Measurements from ENCODE around the gene GRID1.
"Not testable (repeated sequence)": the region's sequence is repeated elsewhere in the genome, so short reads cannot be mapped to it uniquely, and the experiment has no call there.

GRID1 gene

GRCh38 chr10:85778074-85778473 is 588.5 kb downstream of the GRID1 start:
- no peak for DNase-seq

- no peak for DNase-seq
Measured at GRCh38 chr10:85767891-85768290, 598.7 kb downstream of the GRID1 start.

GRCh38 chr10:85764108-85764507 is 602.5 kb downstream of the GRID1 start:
- no peak for DNase-seq

- no peak for DNase-seq
Measured at GRCh38 chr10:85761906-85762445, 604.6 kb downstream of the GRID1 start.

DNA sequence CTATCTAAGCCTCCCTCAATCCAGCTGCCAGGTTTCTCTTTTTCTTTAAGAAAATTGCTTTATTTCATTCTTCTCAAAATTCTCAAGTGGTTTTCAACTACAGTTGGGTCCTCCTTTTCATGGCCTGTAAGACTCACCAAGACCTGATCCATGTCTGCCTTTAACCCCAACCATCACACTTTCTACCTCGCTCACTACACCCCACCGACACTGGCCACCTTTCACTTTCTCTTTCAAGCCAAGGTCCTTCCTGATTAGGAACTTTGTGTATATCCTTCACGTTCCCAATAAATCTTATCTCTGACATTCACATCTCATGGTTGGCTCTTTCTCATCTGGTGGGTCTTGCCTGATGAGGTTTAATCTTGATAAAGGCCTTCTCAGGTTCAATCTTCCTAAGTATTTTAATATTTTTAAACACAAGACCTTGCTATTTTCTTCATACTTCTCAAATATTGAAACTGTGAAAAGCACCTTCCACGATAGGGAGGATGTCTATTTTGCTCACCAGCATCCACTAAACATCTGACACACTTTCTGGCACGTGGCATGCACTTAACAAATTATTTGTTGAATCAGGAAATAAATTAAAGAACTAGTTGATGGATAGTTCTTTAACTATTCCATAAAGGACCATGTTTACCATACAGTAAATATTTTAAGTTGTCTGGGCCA is 624.8 kb downstream of the GRID1 start:
- no peak for DNase-seq

DNA sequence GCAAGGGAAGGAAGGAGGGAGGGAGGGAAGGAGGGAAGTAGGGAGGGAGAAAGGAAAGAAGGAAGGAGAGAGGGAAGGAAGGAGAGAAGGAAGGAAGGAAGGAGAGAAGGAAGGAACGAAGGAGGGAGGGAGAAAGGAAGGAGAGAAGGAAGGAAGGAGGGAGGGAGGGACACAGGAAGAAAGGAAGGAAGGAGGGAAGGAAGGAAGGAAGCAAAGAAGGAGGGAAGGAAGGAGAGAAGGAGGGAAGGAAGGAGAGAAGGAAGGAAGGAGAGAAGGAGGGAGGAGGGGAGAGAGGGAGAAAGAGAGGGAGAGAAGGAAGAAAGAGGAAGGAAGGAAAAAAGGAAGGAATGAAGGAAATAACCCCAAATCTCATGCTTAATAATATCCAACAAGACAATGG is 630.6 kb downstream of the GRID1 start:
- no peak for DNase-seq

GRCh38 chr10:85734791-85735190 is 631.8 kb downstream of the GRID1 start:
- no peak for DNase-seq

DNA sequence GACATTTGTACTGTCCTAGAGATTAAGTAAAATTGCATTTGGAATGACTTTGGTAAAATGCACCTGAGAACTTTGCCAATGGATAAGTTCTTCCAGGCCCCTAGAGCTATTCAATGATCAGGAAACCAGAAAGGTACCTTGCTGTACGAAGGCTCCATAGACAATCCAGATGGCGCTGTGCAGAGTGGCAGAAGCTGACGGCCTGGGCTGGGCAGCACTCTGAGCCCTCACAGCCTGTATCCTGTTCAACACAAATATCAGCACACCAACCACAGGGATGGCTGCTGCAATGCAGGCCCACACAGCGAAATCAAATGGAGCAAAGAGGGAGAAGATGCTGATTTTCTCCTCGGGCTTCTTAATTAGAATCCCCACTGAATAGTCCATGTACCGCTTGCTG is 642.4 kb downstream of the GRID1 start:
- DNase-seq: no peak

DNA sequence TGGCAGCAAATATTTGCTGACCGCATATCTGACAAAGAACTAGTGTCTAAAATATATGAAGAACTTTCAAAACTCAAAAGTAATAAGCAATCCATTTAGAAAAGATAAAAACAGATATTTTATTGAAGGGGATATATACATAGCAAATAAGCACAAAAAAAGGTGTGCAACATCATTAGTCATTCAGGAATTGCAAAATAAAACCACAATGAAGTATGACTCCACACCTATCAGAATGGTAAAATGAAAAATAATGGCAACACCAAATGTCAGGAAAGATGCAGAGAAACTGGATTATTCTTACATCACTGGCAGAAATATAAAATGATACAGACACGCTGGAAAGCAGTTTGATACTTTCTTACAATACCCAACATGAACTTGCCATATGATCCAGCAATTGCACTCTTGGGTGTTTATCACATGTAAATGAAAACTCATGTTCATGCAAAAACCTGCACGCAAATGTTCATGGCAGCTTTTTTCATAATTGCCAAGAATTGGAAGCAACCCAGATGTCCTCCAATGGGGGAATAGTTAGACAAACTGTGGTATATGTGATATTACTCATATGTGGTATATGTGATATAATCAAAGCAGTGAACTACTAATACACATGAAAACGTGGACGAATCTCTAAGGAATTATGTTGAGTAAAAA is 645.5 kb downstream of the GRID1 start:
- DNase-seq: no peak

- DNase-seq: no peak
Measured at GRCh38 chr10:85719408-85719807, 647.2 kb downstream of the GRID1 start.

DNA sequence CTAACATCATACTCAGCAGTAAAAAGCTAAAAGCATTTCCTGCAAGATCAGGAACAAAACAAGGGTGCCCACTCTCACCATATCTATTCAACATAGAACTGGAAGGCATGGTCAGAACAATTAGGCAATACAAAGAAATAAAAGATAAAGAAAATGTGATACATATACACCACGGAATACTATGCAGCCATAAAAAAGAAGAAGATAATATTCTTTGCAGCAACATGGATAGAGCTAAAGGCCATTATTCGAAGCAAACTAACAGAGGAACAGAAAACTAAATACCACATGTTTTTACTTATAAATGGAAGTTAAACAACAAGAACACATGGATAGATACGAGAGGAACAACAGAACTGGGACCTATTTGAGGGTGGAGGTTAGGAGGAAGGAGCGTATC is 652.7 kb downstream of the GRID1 start:
- no peak for DNase-seq

DNA sequence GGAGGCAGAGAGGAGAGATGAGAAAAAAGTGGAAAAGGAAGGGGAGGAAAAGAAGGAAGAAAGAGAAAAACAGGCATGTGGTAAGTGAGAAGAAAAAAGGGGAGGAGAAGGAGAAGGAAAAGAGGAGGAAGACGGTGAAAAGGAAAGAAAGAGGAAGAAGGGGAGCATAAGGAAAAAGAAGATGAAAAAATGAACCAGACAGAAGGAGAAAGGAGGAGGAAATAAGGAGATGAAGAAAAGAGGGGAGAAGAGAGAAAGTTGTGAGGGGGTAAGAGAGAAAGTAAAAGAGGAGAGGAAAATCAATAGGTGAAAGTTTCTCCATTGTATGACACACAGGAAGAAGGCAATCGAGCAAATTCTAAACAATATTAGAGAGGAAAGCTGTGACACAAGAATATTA is 663.8 kb downstream of the GRID1 start:
- no peak for DNase-seq

GRCh38 chr10:85699066-85699465 is 667.5 kb downstream of the GRID1 start:
- DNase-seq: not testable (repeated sequence)

DNA sequence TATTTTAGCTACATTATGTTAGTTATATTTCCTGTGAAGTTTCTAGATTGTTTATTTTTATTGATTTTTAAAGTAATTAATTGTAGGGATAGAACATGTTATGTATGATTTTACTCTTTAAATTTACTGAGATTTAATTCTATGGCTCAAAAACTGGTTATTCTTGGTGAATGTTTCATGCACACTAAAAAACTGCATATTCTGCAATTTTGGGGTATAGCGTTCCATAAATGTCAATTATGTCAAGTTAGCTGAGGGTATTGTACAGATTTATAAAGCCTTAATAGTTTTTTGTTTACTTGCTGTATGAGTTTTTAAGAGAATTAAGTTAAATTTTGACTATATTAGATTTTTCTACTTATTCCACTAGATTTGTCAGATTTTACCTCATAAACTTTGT is 669.7 kb downstream of the GRID1 start:
- no peak for DNase-seq

DNA sequence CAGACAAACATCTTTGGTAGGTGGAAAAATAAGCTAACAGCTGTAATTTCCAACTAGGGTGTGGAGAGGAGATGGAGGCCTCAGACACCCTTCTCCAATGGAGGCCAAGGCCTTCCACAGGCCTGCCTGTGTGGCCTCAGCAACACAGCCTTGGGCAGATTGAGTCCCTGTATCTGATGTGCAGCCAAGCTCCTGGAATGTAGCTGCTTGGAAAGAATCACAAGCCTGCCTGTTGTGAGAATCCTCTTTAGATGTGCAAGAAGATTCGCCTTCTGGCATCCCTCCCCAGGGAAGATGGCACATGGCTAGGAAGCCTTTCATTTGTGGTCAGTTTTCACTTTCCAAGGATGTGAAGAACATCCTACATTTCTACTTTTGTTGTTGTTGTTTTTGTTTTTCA is 684.0 kb downstream of the GRID1 start:
- no peak for DNase-seq

DNA sequence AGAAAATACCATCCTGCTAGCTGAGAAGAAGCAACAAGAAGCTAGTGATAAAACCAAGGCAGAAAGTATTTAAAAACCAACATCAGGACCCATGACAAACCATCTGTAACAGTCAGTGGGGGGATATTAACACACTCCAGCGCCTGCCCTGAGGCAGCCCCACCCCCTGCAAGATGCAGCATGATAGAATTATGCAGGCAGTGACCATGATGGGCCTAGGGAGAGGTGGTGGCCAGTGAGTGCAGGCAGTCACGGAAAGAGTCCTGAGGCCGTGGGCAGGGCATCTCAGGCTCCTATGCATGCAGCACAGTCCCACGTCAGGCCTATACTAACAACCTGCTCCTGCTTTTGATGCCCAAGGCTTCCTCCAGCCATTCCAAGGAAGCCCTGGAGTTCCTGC is 686.9 kb downstream of the GRID1 start:
- DNase-seq: no peak

DNA sequence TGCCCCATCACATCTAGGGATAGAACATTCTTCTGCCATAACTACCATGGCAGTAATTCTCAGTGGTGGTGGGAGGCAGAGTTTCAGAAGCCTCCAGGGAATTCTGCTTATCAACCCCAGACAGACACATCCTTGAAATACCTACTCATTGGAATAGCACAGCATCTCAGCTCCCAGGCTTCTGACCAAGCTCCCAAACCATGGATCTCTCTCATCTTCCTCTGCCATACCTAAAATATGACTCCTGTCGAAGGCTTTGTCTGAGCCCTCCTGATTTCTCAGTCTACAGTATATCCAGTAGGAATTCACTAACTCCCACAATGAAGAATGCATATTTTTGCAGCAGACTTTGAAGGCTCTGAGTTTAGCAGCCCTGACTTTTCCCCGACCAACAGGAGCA is 687.5 kb downstream of the GRID1 start:
- no peak for DNase-seq

- DNase-seq: no peak
Measured at GRCh38 chr10:85674851-85675250, 691.7 kb downstream of the GRID1 start.

- no peak for DNase-seq
Measured at GRCh38 chr10:85673270-85673669, 693.3 kb downstream of the GRID1 start.

- DNase-seq: no peak
Measured at GRCh38 chr10:85671530-85671929, 695.1 kb downstream of the GRID1 start.

DNA sequence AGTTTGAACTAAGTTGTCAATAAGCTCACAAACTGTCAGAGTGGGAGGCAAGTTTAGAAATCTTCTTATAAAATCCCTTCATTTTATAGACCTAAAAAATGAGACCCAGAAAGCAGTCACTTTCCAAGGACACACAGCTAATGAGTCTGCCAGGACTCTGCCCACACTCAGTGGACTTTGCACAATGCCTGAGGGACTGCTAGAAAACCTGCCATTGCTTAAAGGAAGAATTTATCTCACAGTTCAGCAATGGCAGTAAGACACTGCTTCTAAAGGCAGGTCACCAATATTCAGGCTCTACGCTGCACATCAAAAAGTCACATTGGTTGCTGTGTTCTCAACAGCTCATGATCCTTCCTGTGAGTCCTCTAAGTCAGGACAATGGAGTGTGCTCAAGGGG is 698.1 kb downstream of the GRID1 start:
- no peak for DNase-seq

DNA sequence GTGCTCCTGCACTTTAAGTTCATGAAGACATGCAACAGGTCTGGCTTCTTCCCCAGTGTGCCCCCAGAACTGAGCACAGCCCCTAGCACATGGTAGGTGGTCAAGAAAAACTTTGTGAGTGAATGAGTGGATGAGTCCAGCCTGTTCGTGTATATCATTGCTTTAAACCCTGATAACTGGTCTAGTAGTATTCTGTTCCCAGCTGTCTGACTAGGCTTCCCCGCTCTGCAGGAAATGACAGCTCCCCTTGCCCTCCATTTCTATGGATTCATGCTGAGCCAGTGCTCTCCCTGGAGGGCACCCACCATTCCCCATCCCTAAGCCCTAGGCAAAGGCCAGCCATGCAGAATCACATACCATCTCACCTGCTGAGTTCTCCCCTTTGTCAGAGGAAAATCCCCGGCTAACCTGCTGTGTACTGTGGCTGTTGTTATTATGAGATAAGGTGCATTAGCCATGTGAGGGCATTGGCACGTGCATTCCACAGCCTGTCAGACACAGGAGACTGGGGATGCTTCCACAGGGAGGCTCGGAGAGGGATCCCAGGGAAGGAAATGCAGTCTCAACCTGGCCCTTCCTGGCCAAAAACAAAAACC is 698.9 kb downstream of the GRID1 start:
- DNase-seq: no peak

GRCh38 chr10:85666987-85667386 is 699.6 kb downstream of the GRID1 start:
- no peak for DNase-seq

- no peak for DNase-seq
Measured at GRCh38 chr10:85666102-85666501, 700.5 kb downstream of the GRID1 start.
